WI38 (cell line): ENCODE results near the gene TBC1D20.

Source experiments
- H3K4me3 ChIP-seq: 2 replicates; pipeline ENCODE4 v1.5.1; 2011; ENCODE audit warnings: low read depth, mild to moderate bottlenecking, control low read depth, low read length
- TF ChIP-seq, protein P1 (sequence below): IDR thresholded peaks from 2 replicates; pipeline ENCODE4 v1.5.1; 2012; ENCODE audit warnings: low read depth, mild to moderate bottlenecking, control low read depth, low read length

Gene TBC1D20

DNA sequence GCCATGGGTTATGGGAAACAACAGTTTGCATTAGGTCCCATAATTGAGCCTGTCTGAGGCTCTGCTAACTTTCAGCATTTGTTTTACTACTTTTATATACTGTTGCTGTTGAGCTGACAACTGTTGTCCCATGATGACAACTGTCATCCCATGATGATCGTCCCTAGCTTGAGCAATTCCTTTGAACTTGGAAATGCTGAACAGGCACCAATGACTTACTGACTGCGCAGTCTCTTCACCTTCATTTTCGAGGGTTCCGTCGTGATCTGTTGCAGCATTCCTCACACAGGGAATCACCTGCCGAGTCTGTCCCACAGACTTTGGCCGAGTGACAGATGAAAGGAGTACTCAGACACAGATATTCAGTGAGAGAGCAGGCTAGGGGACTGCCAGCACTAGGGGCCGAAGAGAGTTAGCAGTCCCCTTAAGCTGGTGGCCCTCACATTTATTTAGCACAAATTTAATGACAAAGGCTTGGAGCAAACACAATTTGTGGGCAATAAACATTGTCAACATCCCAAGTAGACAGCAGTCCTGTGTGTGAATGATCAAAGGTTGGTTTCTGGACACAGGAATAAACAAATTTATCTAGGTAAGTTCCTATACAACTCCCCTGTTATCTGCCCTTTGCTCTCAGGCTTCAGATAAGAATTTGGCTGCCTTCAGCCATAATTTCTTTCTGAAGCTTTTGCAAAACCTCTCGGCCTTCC lies 10.0 kb upstream of the TBC1D20 start:
- TF ChIP-seq, protein P1, sequence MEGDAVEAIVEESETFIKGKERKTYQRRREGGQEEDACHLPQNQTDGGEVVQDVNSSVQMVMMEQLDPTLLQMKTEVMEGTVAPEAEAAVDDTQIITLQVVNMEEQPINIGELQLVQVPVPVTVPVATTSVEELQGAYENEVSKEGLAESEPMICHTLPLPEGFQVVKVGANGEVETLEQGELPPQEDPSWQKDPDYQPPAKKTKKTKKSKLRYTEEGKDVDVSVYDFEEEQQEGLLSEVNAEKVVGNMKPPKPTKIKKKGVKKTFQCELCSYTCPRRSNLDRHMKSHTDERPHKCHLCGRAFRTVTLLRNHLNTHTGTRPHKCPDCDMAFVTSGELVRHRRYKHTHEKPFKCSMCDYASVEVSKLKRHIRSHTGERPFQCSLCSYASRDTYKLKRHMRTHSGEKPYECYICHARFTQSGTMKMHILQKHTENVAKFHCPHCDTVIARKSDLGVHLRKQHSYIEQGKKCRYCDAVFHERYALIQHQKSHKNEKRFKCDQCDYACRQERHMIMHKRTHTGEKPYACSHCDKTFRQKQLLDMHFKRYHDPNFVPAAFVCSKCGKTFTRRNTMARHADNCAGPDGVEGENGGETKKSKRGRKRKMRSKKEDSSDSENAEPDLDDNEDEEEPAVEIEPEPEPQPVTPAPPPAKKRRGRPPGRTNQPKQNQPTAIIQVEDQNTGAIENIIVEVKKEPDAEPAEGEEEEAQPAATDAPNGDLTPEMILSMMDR, result no peak
- no peak overlapping the region for H3K4me3 ChIP-seq

DNA sequence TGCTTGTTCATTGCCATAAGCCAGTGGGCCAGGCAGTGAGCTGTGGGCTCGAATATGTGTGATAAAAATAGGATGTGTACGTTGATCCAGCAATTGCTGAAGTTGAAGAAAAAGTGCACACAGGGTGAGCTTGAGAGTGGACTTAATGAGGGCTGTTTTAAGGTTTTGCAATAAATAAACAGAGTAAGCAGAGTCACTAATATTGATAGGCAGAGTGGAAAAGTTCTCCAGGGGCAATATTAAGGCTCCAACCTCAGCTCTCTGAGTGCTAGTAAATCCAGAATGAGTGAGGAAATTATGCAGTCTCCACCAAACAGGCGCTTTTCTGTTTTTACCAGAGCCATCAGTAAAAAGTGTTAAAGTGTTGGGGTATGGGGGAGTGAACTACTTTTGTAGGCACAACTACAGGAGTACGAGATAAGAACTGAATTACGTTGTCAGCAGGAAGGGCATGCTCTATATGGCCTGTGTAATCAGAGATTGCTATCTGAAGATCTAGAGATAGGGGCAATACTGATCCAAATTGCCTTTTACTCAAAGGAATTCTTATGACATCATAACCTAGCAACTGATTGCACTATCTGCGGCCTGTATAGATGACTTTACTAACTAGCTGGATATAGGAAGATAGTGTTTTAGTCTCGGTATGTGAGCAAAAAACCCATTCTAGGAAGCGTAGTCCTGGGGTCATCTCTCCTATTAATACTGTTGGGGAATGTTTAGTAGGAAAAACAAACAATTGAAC lies 7.6 kb upstream of the TBC1D20 start:
- TF ChIP-seq, protein P1, result no peak

DNA sequence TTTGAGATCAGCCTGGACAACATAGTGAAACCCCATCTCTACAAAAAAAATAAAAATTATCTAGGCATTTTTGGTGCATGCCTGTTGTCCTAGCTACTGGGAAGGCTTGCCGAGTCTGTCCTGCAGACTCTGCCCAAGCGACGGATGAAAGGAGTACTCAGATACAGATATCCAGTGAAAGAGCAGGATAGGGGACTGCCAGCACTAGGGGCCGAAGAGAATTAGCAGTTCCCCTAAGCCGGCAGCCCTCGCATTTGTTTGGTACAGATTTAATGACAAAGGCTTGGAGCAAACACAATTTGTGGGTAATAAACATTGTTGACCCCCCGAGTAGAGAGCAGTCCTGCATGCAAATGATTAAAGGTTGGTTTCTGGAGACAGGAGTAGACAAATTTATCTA lies 5.4 kb upstream of the TBC1D20 start:
- H3K4me3 ChIP-seq, result no peak overlapping the region
- TF ChIP-seq, protein P1, result no peak

More for the DNA sequence above, 7.6 kb upstream of the TBC1D20 start:
- no peak overlapping the region for H3K4me3 ChIP-seq

DNA sequence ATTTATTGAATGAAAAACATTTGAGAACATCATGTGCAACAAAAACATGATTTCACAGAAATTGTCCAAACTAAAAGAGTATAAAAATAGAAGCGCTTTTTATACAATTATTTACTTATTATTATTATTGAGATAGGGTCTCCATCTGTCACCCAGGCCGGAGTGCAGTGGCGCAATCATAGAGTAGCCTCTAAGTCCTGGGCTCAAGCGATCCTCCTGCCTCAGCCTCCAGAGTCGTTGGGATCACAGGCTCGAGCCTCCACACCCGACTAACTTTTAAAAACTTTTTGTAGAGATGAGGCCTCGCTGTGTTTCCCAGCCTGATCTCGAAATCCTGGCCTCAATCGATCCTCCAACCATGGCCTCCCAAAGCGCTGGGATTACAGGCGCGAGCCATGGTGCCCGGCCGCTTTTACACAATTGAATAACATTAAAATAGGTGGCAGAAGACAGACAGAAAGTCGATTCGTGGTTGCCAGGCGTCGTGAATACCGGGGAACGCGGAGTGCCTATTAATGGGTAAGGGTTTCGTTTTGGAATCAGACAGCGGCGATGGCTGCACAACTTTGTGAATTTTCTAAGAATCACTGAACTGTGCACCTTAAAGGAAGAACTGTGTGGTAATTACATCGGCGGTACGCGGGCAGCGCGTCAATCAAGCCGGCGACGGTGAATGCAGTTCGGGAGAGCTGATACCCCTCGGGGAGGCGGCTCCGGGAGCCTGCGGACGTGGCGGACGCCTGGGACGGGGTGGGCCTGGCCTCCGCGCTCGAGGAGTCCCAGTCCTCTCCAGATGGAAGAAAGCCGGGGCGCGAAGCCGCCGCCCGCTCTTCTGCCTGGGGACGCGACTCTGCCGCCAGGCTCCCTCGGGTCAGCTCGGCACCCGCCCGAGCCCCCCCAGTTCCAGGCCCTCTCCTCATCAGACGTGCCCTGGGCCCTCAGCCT lies 807 bp downstream of the TBC1D20 start:
- H3K4me3 ChIP-seq, result peak overlapping the region; percentile 88
- TF ChIP-seq, protein P1, result no peak

DNA sequence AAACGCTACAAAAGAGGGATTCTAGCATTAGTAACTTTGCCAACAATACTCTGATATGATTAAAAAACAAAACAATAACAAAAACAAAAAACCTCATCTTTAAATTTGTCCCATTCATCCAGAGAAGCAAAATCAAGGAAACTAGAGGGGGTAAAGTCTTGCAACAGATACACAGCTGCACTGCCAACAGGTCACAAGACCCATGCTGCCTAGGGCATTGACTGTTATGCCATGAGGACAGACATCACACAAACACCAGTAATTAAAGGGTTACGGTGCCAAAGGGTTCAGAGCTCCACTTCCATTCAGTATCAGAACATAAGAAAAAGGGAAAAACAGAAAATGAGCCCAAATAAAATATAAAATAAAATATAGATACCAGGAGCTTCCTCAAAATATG lies 1.6 kb downstream of the TBC1D20 start:
- TF ChIP-seq, protein P1, result no peak
- peak overlapping the region; percentile 88 for H3K4me3 ChIP-seq

DNA sequence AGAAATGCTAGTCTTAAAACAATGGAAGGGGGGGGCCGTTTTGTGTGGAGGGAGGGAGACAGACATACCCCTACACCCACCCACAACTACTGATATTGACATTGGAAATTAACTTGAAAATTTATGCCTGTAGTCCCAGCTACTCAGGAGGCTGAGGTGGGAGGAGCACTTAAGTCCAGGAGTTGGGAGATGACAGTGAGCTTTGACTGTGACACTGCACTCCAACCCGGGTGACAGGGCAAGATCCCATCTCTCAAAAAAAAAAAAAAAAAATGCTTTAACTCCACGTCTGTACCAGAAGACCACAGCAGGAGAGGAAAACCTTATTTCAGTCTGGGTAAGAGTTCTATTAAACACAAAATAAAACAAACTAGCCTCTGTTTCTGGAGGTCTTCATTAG lies 2.2 kb downstream of the TBC1D20 start:
- no peak overlapping the region for H3K4me3 ChIP-seq
- TF ChIP-seq, protein P1, result no peak
